Natural killer cell treated with Interleukin-12 subunit alpha and Interleukin-12 subunit beta and Interleukin-15 and Interleukin-18, amount 100 ng/mL, for 72 hours (primary cell): Measurements from ENCODE around the gene PTPRO. TPM values are rescaled to one million over a fixed set of nuclear protein-coding genes. Genes with fewer than 3 reads are reported as not detected.

ENCODE experiments used
- ATAC-seq, 2 donors: fragments of 150-1000 bp; cut with Tn5 transposase in 1 of 2; sonication (Bioruptor Pico), chemical (Tn5 transposase) in 1 of 2; 2 replicates each; pipeline ENCODE4 v1.10.0; 2021
- DNase-seq: peaks from one replicate; pipeline ENCODE4 v3.0.0; 2022; ENCODE audit warnings: low spot score
- H3K27ac Mint-ChIP-seq, 2 donors: 1 replicate in 1 of 2; 2 replicates in 1 of 2; pipeline ENCODE4 v1.8.0; 2022; ENCODE audit warnings: mixed read lengths in 2 of 2, mild to moderate bottlenecking in 1 of 2, moderate library complexity in 1 of 2
- H3K27me3 Mint-ChIP-seq, 2 donors: 1 replicate in 1 of 2; 2 replicates in 1 of 2; pipeline ENCODE4 v1.8.0; 2022; ENCODE audit warnings: mixed read lengths in 2 of 2
- H3K36me3 Mint-ChIP-seq: one replicate; pipeline ENCODE4 v1.8.0; 2022; ENCODE audit warnings: mixed read lengths
- H3K4me1 Mint-ChIP-seq, 2 donors: 1 replicate in 1 of 2; 2 replicates in 1 of 2; pipeline ENCODE4 v1.8.0; 2022; ENCODE audit warnings: low read depth in 2 of 2, mixed read lengths in 2 of 2, mild to moderate bottlenecking in 1 of 2
- H3K4me3 Mint-ChIP-seq: one replicate; pipeline ENCODE4 v1.8.0; 2022; ENCODE audit warnings: mixed read lengths
- H3K9me3 Mint-ChIP-seq: 2 replicates; pipeline ENCODE4 v1.8.0; 2022; ENCODE audit warnings: mixed read lengths
- total RNA-seq, 2 donors: library from RNA; stranded (reverse); gene quantifications; one replicate each; pipeline ENCODE4 v1.2.3, GENCODE V29; 2022

Gene PTPRO
- total RNA-seq, 2 donors from 2014 or later = not detected

GRCh38 chr12:15527201-15528080 lies 205.1 kb downstream of the PTPRO start:
- H3K4me3 Mint-ChIP-seq = no peak overlapping the region

DNA sequence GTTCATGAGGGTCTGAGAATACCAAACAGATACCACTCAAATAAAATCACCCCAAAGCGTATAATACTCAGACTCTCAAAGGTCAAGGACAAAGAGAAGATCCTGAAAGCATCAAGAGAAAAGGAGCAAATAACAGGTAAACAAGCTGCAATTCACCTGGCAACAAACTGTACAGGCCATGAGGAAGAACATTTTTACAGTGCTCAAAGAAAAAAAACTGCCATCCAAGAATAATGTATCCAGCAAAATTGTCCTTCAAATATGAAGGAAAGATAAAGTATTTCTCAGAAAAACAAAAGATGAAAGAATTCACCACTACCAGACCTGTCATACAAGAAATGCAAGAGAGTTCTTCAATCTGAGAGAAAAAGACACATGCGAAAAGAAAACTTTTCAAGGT lies 206.4 kb downstream of the PTPRO start:
- no peaks in the 10 kb centered on the region for H3K36me3 Mint-ChIP-seq
- H3K27ac Mint-ChIP-seq = no peak overlapping the region
- H3K9me3 Mint-ChIP-seq = no peaks in the 10 kb centered on the region
- no peak overlapping the region for H3K4me3 Mint-ChIP-seq
- peaks cover 0 to 4% of the 10 kb centered on the region in 2 donors for H3K4me1 Mint-ChIP-seq
- peaks cover 19 to 25% of the 10 kb centered on the region in 2 donors for H3K27me3 Mint-ChIP-seq
- ATAC-seq (no peak), DNase-seq (no peak)

More at GRCh38 chr12:15527201-15528080, 205.1 kb downstream of the PTPRO start:
- Mint-ChIP-seq H3K9me3 (no peaks in the 10 kb centered on the region), H3K27ac (no peak overlapping the region), H3K36me3 (no peaks in the 10 kb centered on the region), H3K4me1 (peaks cover 0 to under 1% of the 10 kb centered on the region in 2 donors), H3K27me3 (peaks cover 19 to 25% of the 10 kb centered on the region in 2 donors)
- DNase-seq (no peak), ATAC-seq (no peak)

- H3K4me1 Mint-ChIP-seq = peaks cover 2 to 4% of the 10 kb centered on the region in 2 donors
- no peaks in the 10 kb centered on the region for H3K36me3 Mint-ChIP-seq
- H3K4me3 Mint-ChIP-seq = no peak overlapping the region
- H3K27ac Mint-ChIP-seq = no peak overlapping the region
- peaks cover 3 to 13% of the 10 kb centered on the region in 2 donors for H3K27me3 Mint-ChIP-seq
- no peaks in the 10 kb centered on the region for H3K9me3 Mint-ChIP-seq
- no peak for ATAC-seq
- DNase-seq = no peak
Observed at GRCh38 chr12:15530361-15530760, 208.1 kb downstream of the PTPRO start.

- Mint-ChIP-seq H3K4me3 (no peak overlapping the region), H3K27ac (no peak overlapping the region), H3K4me1 (peaks cover 2 to 4% of the 10 kb centered on the region in 2 donors), H3K36me3 (no peaks in the 10 kb centered on the region), H3K9me3 (no peaks in the 10 kb centered on the region), H3K27me3 (peaks cover 0 to 8% of the 10 kb centered on the region in 2 donors)
- DNase-seq (no peak), ATAC-seq (peak; percentile 54 to 62)
Observed at GRCh38 chr12:15532364-15532977, 210.2 kb downstream of the PTPRO start.

GRCh38 chr12:15534322-15534721 lies 212.0 kb downstream of the PTPRO start:
- Mint-ChIP-seq H3K27me3 (peaks cover 0 to 3% of the 10 kb centered on the region in 2 donors), H3K36me3 (no peaks in the 10 kb centered on the region), H3K9me3 (no peaks in the 10 kb centered on the region), H3K4me3 (no peak overlapping the region), H3K27ac (no peak overlapping the region), H3K4me1 (peaks cover 2 to 4% of the 10 kb centered on the region in 2 donors)
- peak; percentile 89 to 91 for ATAC-seq
- DNase-seq = no peak

DNA sequence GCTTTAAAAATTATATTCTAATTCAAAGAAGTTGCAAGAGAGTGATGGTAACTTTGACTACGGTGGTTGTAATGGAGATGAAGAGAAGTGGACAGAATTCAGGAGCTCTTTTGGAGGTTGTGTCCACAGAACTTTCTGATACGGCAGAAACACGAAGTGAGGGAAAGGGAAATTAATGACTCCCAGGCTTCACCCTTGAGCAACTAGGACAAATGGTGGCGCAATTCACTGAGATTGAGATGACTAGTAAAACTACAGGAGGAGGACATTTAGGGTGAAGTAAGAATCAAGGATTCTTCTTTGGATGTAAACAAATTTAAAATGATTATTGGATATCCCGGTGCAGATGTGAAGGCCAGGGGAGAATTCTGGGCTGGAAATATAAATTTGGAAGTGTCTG lies 212.6 kb downstream of the PTPRO start:
- no peak for ATAC-seq
- no peaks in the 10 kb centered on the region for H3K9me3 Mint-ChIP-seq
- H3K4me1 Mint-ChIP-seq = peaks cover 2 to 4% of the 10 kb centered on the region in 2 donors
- DNase-seq = no peak
- H3K36me3 Mint-ChIP-seq = no peaks in the 10 kb centered on the region
- peaks cover 0 to 3% of the 10 kb centered on the region in 2 donors for H3K27me3 Mint-ChIP-seq
- no peak overlapping the region for H3K27ac Mint-ChIP-seq
- no peak overlapping the region for H3K4me3 Mint-ChIP-seq

- Mint-ChIP-seq H3K27ac (no peak overlapping the region), H3K36me3 (no peaks in the 10 kb centered on the region), H3K4me1 (peaks cover 2 to 4% of the 10 kb centered on the region in 2 donors), H3K27me3 (peaks cover 0 to 3% of the 10 kb centered on the region in 2 donors), H3K4me3 (no peak overlapping the region), H3K9me3 (no peaks in the 10 kb centered on the region)
- no peak for ATAC-seq
- DNase-seq = no peak
Observed at GRCh38 chr12:15535352-15535781, 213.1 kb downstream of the PTPRO start.

- Mint-ChIP-seq H3K4me1 (peaks cover 2 to 4% of the 10 kb centered on the region in 2 donors), H3K9me3 (no peaks in the 10 kb centered on the region), H3K36me3 (no peaks in the 10 kb centered on the region), H3K27me3 (no peaks in the 10 kb centered on the region), H3K4me3 (no peak overlapping the region), H3K27ac (no peak overlapping the region)
- ATAC-seq (no peak), DNase-seq (no peak)
Observed at GRCh38 chr12:15536446-15536845, 214.1 kb downstream of the PTPRO start.

DNA sequence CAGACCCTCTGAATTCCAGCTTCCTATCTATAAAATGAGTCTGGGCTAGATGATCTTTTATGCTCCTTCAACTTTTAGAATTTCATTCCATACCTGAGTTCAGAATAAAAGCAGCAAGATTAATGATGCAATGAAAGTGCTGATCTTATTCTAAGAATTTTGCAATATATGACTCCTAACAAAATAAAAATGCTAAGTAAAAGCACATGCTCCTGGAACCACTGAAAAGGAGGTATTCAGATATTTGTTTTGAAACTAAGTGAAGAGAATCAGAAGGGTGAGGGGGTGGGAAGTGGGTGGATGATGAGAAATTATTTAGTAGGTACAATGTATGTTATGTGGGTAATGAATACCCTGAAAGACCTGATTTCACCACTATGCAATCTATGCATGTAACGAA lies 216.6 kb downstream of the PTPRO start:
- H3K27me3 Mint-ChIP-seq = peaks cover 1 to 3% of the 10 kb centered on the region in 2 donors
- DNase-seq (no peak), ATAC-seq (no peak)
- H3K27ac Mint-ChIP-seq = no peak overlapping the region
- no peaks in the 10 kb centered on the region for H3K36me3 Mint-ChIP-seq
- H3K4me1 Mint-ChIP-seq = peaks cover 0 to 2% of the 10 kb centered on the region in 2 donors
- no peaks in the 10 kb centered on the region for H3K9me3 Mint-ChIP-seq
- H3K4me3 Mint-ChIP-seq = no peak overlapping the region

- Mint-ChIP-seq H3K27ac (no peak overlapping the region), H3K4me3 (no peak overlapping the region), H3K4me1 (no peaks in the 10 kb centered on the region), H3K27me3 (peaks cover 4 to 6% of the 10 kb centered on the region in 2 donors), H3K9me3 (no peaks in the 10 kb centered on the region), H3K36me3 (no peaks in the 10 kb centered on the region)
- no peak for ATAC-seq
- no peak for DNase-seq
Observed at GRCh38 chr12:15540005-15540404, 217.7 kb downstream of the PTPRO start.

DNA sequence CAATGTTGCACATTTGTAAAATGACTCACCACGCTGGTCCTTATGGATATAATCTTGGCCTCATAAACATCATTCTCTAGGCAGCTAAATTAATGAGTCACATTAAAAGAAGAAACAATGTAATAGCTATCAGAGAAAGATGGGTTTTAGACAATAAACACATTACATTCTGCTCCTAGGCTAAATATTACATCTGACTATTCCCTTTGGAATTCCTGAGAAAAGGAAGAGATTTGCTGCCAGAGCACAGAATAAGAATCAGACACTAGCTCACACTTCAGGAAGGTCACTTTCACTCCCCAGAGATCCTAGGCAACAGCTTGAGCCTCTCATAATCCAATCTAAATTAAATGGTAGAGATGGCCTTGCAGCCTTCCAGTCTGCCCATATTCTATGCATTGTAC lies 218.2 kb downstream of the PTPRO start:
- H3K36me3 Mint-ChIP-seq = no peaks in the 10 kb centered on the region
- no peak for ATAC-seq
- H3K27me3 Mint-ChIP-seq = peaks cover 6 to 7% of the 10 kb centered on the region in 2 donors
- DNase-seq = no peak
- no peaks in the 10 kb centered on the region for H3K9me3 Mint-ChIP-seq
- H3K4me3 Mint-ChIP-seq = no peak overlapping the region
- H3K27ac Mint-ChIP-seq = no peak overlapping the region
- no peaks in the 10 kb centered on the region for H3K4me1 Mint-ChIP-seq

- no peak for DNase-seq
- Mint-ChIP-seq H3K27me3 (peaks cover 6 to 7% of the 10 kb centered on the region in 2 donors), H3K27ac (no peak overlapping the region), H3K4me1 (no peaks in the 10 kb centered on the region), H3K9me3 (no peaks in the 10 kb centered on the region), H3K4me3 (no peak overlapping the region), H3K36me3 (no peaks in the 10 kb centered on the region)
- no peak for ATAC-seq
Observed at GRCh38 chr12:15541996-15542631, 219.8 kb downstream of the PTPRO start.

- H3K4me1 Mint-ChIP-seq = no peaks in the 10 kb centered on the region
- H3K9me3 Mint-ChIP-seq = no peaks in the 10 kb centered on the region
- H3K27ac Mint-ChIP-seq = no peak overlapping the region
- no peaks in the 10 kb centered on the region for H3K36me3 Mint-ChIP-seq
- H3K4me3 Mint-ChIP-seq = no peak overlapping the region
- no peak for DNase-seq
- ATAC-seq = no peak
- peaks cover 6 to 7% of the 10 kb centered on the region in 2 donors for H3K27me3 Mint-ChIP-seq
Observed at GRCh38 chr12:15543347-15543746, 221.0 kb downstream of the PTPRO start.

DNA sequence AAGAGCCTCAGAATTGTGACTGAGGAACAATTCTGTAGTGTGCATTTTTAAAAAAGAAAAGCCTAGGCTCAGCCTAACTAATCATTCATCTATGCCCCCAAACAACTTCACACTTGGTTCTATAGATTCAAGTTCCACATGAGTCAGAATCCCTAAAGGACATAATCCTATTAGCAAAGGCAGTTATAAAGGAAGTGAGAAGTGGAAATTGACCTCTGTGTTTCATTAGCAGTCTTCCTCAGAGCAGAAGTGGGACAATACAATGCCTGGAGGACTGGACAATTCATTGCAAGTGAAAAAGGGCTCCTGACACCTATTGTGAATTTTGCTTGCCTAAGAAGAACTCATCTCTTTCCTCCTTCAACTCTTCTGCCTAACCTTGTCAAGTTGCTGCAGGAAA lies 222.3 kb downstream of the PTPRO start:
- H3K27ac Mint-ChIP-seq = peak overlapping the region in 1 of 2 donors; percentile 23
- peaks cover 7 to 10% of the 10 kb centered on the region in 2 donors for H3K27me3 Mint-ChIP-seq
- H3K4me1 Mint-ChIP-seq = no peaks in the 10 kb centered on the region
- DNase-seq (no peak), ATAC-seq (no peak)
- H3K4me3 Mint-ChIP-seq = no peak overlapping the region
- no peaks in the 10 kb centered on the region for H3K36me3 Mint-ChIP-seq
- no peaks in the 10 kb centered on the region for H3K9me3 Mint-ChIP-seq
